ENCODE data around the gene OGFOD1.

DNA sequence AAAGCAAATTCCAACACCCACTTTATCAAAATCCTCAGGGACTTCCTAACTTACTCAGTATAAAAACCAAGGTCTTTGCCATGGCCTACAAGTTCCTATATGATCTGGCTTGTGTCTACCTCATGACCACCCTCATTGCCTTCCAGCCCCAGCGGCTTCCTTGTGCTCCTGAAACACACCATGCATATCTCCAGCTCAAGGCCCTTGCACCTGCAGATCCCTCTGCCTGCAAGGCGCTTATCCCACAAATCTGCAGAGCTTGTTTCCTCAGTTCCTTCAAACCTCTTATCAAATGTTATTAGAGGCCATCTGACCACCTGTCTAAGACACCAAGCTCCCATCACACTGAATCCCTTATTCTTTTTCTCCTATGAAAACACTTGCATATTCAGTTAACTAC lies 65.9 kb downstream of the OGFOD1 start:
- TF ChIP-seq, protein P1, sequence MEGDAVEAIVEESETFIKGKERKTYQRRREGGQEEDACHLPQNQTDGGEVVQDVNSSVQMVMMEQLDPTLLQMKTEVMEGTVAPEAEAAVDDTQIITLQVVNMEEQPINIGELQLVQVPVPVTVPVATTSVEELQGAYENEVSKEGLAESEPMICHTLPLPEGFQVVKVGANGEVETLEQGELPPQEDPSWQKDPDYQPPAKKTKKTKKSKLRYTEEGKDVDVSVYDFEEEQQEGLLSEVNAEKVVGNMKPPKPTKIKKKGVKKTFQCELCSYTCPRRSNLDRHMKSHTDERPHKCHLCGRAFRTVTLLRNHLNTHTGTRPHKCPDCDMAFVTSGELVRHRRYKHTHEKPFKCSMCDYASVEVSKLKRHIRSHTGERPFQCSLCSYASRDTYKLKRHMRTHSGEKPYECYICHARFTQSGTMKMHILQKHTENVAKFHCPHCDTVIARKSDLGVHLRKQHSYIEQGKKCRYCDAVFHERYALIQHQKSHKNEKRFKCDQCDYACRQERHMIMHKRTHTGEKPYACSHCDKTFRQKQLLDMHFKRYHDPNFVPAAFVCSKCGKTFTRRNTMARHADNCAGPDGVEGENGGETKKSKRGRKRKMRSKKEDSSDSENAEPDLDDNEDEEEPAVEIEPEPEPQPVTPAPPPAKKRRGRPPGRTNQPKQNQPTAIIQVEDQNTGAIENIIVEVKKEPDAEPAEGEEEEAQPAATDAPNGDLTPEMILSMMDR (IDR thresholded peaks at IDR 0.05; ENCODE audit: low read depth, low read length): no peak
- no peak for TF ChIP-seq POLR2A (IDR thresholded peaks at IDR 0.05; ENCODE audit: extremely low read depth, insufficient read length)
- TF ChIP-seq, protein P2, sequence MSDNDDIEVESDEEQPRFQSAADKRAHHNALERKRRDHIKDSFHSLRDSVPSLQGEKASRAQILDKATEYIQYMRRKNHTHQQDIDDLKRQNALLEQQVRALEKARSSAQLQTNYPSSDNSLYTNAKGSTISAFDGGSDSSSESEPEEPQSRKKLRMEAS (IDR thresholded peaks at IDR 0.05; ENCODE audit: low read depth, low read length): no peak
- TF ChIP-seq MYC (IDR thresholded peaks at IDR 0.05; ENCODE audit: low read depth, low read length): no peak

Data from NB4 (cell line).